Measurements from ENCODE around the gene FBXO27. TPM values are rescaled to one million over a fixed set of nuclear protein-coding genes. Genes with fewer than 3 reads are reported as not detected.

The FBXO27 gene
- total and polyA plus RNA-seq, 2 of the 8 experiments (the other 6 are each of a cell fraction or from before 2014, with no cell fraction given): 10.9 to 25.5 TPM

- TF ChIP-seq SP1 (IDR thresholded peaks at IDR 0.05; ENCODE audit: low read depth, low read length): 0 out of 2 replicates have a peak, but pooled peaks have one; percentile 20
- TF ChIP-seq EP300 (IDR thresholded peaks at IDR 0.05; ENCODE audit: borderline replicate concordance in 1 of 2, low read depth in 2 of 2, low read length in 2 of 2): no peak
- 0 out of 4 replicates have a peak, but pooled peaks of 1 of the 2 experiments have one; percentile 23 for TF ChIP-seq SIN3A (conservative IDR thresholded peaks at IDR 0.05 in 1 of 2, IDR thresholded peaks at IDR 0.05 in 1 of 2; ENCODE audit: low read depth in 1 of 2, low read length in 2 of 2)
- TF ChIP-seq MAFK (IDR thresholded peaks at IDR 0.05; ENCODE audit: low read depth, low read length): no peak
- TF ChIP-seq SAP30 (IDR thresholded peaks at IDR 0.05; ENCODE audit: insufficient read depth, insufficient replicate concordance, low read length): no peak
- TF ChIP-seq YY1 (IDR thresholded peaks at IDR 0.05; ENCODE audit: low read depth, low read length): no peak
- no peak for TF ChIP-seq SIX5 (IDR thresholded peaks at IDR 0.05; ENCODE audit: low read depth, low read length)
- TF ChIP-seq EZH2 (IDR thresholded peaks at IDR 0.05; ENCODE audit: low read depth, low read length, severe bottlenecking): no peak
- TF ChIP-seq POLR2A (IDR thresholded peaks at IDR 0.05; ENCODE audit: control extremely low read depth in 1 of 2, low read depth in 2 of 2, low read length in 2 of 2): no peak
- POLR2A ChIA-PET (ENCODE audit: partially characterized antibody): interaction anchor here (0.7 kb wide), 1 partner anchor 62 kb away, joined by 3 read pairs; no protein-coding TSS in a partner anchor
Measured at GRCh38 chr19:39046037-39046821, 13.9 kb upstream of the FBXO27 start.

More at GRCh38 chr19:39046037-39046821, 13.9 kb upstream of the FBXO27 start:
- no peak overlapping the region for H3K18ac ChIP-seq (ENCODE audit: extremely low read depth, low read length)
- no peak overlapping the region for H3K9ac ChIP-seq (replicated peaks in 1 of 4; ENCODE audit: extremely low read depth in 1 of 4, low read depth in 3 of 4, low read length in 3 of 4)
- DNase-seq (ENCODE audit: low read depth in 1 of 2, low spot score in 2 of 2): no peak
- no peaks in the 10 kb centered on the region for H3K27me3 ChIP-seq (replicated peaks in 1 of 4; ENCODE audit: control insufficient read depth in 3 of 4, extremely low read depth in 1 of 4, insufficient read depth in 3 of 4, low read length in 3 of 4)
- H2BK120ac ChIP-seq (replicated peaks; ENCODE audit: low read depth, low read length): no peak overlapping the region
- no peak overlapping the region for H3K56ac ChIP-seq (replicated peaks; ENCODE audit: insufficient read length, low read depth, low read length)
- H2BK12ac ChIP-seq (ENCODE audit: low read depth, low read length): no peak overlapping the region
- H3K14ac ChIP-seq (ENCODE audit: insufficient read length): no peak overlapping the region
- H3K27ac ChIP-seq (ENCODE audit: low read depth, low read length): no peak overlapping the region
- no peak overlapping the region for H3K4ac ChIP-seq (replicated peaks; ENCODE audit: insufficient read length, low read depth, low read length)
- H2BK5ac ChIP-seq (ENCODE audit: low read depth, low read length): no peak overlapping the region
- no peaks in the 10 kb centered on the region for H3K36me3 ChIP-seq (ENCODE audit: control insufficient read depth in 2 of 4, insufficient read depth in 4 of 4, low read length in 3 of 4)
- no peak overlapping the region for H2BK15ac ChIP-seq (ENCODE audit: low read length)
- H4K8ac ChIP-seq (ENCODE audit: extremely low read depth, insufficient read depth, low read length): no peak overlapping the region
- H3K23me2 ChIP-seq (ENCODE audit: low read depth, low read length): no peaks in the 10 kb centered on the region
- no peaks in the 10 kb centered on the region for H3K79me1 ChIP-seq (ENCODE audit: low read depth, low read length)
- no peaks in the 10 kb centered on the region for H4K20me1 ChIP-seq (replicated peaks in 1 of 2; ENCODE audit: control insufficient read depth in 1 of 2, insufficient read depth in 2 of 2, low read length in 2 of 2)
- H2BK20ac ChIP-seq (ENCODE audit: low read length): no peak overlapping the region
- no peak overlapping the region for H4K91ac ChIP-seq (replicated peaks; ENCODE audit: insufficient read length, low read length)
- no peak overlapping the region for H3K4me3 ChIP-seq (ENCODE audit: extremely low read depth in 1 of 4, insufficient read depth in 2 of 4, low read depth in 3 of 4, low read length in 4 of 4)
- CTCF ChIA-PET (ENCODE audit: partially characterized antibody): interaction anchor here (2.7 kb wide), 1 partner anchor 84 kb away, joined by 11 read pairs; no protein-coding TSS in a partner anchor
- no peak overlapping the region for H3K4me2 ChIP-seq (ENCODE audit: insufficient read depth in 1 of 2, low read depth in 2 of 2, low read length in 2 of 2)
- FAIRE-seq: no peak
- H3K4me1 ChIP-seq (replicated peaks in 1 of 4; ENCODE audit: control insufficient read depth in 3 of 4, insufficient read depth in 4 of 4, low read length in 3 of 4): no peaks in the 10 kb centered on the region
- 70% methylated on average over 7 of the region's 7 CpGs; no CpG with 5 or more reads in 1 of the 2 experiments for WGBS, 2 experiments (ENCODE audit: extremely low coverage in 1 of 2, insufficient coverage in 1 of 2, insufficient read length in 1 of 2, insufficient replicate concordance in 2 of 2, low coverage in 1 of 2, low lambda C conversion rate in 2 of 2, missing lambda C conversion rate in 1 of 2)
- peaks cover 11 to 12% of the 10 kb centered on the region in 2 experiments; a peak in 3 of 4 replicates for H3K9me3 ChIP-seq (ENCODE audit: insufficient read depth in 2 of 2, low read depth in 1 of 2, low read length in 1 of 2)
- H2AK5ac ChIP-seq (ENCODE audit: low read depth, low read length): no peak overlapping the region
- H3K23ac ChIP-seq (ENCODE audit: insufficient read length): no peak overlapping the region
- H2AFZ ChIP-seq (ENCODE audit: low read length): no peak overlapping the region
- H4K5ac ChIP-seq (ENCODE audit: insufficient read length, low read depth, low read length): no peak overlapping the region
- no peaks in the 10 kb centered on the region for H3K79me2 ChIP-seq (ENCODE audit: control insufficient read depth in 1 of 2, insufficient read depth in 2 of 2, low read length in 2 of 2)

All from H1 (cell line).